Measurements from ENCODE around the gene CES3. TPM values are rescaled to one million over a fixed set of nuclear protein-coding genes. Genes with fewer than 3 reads are reported as not detected.
"Not testable (repeated sequence)": the region's sequence is repeated elsewhere in the genome, so short reads cannot be mapped to it uniquely, and the experiment has no call there.

CES3 gene
- total RNA-seq, 1 donor from 2014 or later = not detected

DNA sequence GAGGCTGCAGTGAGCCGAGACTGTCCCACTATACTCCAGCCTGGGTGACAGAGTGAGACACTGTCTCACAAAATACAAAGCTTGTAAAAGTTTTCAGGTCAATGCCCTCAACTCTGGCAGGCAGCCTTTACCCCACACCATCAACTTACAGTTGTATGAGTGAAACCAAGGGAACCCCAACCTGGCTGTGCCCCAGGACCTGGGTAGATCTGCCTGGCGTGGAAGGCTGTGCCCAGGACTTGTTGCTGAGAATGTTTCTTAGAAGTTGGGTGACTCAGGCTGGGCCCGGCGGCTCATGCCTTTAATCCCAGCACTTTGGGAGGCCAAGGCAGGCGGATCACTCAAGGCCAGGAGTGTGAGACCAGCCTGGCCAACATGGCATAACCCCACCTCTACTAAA, 7.8 kb downstream of the CES3 start:
- no peak for DNase-seq (ENCODE audit: low spot score in 2 of 2)
- no peak overlapping the region for H3K4me3 ChIP-seq
- no peaks in the 10 kb centered on the region for H3K4me1 ChIP-seq
- H3K27ac ChIP-seq = no peak overlapping the region
- no peak for TF ChIP-seq CTCF (IDR thresholded peaks at IDR 0.05)
- intact Hi-C loops (cut with DNase I) = no loop called here
- no peaks in the 10 kb centered on the region for H3K9me3 ChIP-seq
- H3K36me3 ChIP-seq = no peaks in the 10 kb centered on the region
- H3K27me3 ChIP-seq = no peaks in the 10 kb centered on the region

GRCh38 chr16:66970775-66971720, 10.0 kb downstream of the CES3 start:
- no peak for TF ChIP-seq CTCF (IDR thresholded peaks at IDR 0.05)
- intact Hi-C loops (cut with DNase I) = no loop called here
- no peak for DNase-seq (ENCODE audit: low spot score in 2 of 2)

DNA sequence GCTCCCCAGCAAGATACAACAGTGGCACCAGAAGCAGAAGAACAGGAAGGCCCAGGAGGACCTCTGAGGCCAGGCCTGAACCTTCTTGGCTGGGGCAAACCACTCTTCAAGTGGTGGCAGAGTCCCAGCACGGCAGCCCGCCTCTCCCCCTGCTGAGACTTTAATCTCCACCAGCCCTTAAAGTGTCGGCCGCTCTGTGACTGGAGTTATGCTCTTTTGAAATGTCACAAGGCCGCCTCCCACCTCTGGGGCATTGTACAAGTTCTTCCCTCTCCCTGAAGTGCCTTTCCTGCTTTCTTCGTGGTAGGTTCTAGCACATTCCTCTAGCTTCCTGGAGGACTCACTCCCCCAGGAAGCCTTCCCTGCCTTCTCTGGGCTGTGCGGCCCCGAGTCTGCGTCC, 11.9 kb downstream of the CES3 start:
- Histone ChIP-seq H3K36me3 (no peaks in the 10 kb centered on the region), H3K27ac (no peak overlapping the region), H3K4me3 (no peak overlapping the region), H3K27me3 (no peaks in the 10 kb centered on the region), H3K9me3 (no peaks in the 10 kb centered on the region), H3K4me1 (no peaks in the 10 kb centered on the region)
- intact Hi-C loops (cut with DNase I) = no loop called here
- DNase-seq (ENCODE audit: low spot score in 2 of 2) = no peak
- no peak for TF ChIP-seq CTCF (IDR thresholded peaks at IDR 0.05)

More at GRCh38 chr16:66970775-66971720, 10.0 kb downstream of the CES3 start:
- H3K36me3 ChIP-seq = no peaks in the 10 kb centered on the region
- H3K4me1 ChIP-seq = no peaks in the 10 kb centered on the region
- H3K27ac ChIP-seq = no peak overlapping the region
- H3K27me3 ChIP-seq = no peaks in the 10 kb centered on the region
- H3K9me3 ChIP-seq = no peaks in the 10 kb centered on the region
- H3K4me3 ChIP-seq = no peak overlapping the region

DNA sequence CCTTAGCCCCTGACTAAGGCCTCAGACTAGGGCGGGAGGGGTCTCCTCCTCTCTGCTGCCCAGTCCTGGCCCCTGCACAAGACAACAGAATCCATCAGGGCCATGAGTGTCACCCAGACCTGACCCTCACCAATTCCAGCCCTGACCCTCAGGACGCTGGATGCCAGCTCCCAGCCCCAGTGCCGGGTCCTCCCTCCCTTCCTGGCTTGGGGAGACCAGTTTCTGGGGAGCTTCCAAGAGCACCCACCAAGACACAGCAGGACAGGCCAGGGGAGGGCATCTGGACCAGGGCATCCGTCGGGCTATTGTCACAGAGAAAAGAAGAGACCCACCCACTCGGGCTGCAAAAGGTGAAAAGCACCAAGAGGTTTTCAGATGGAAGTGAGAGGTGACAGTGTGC, 12.7 kb downstream of the CES3 start:
- H3K27ac ChIP-seq = no peak overlapping the region
- no peaks in the 10 kb centered on the region for H3K9me3 ChIP-seq
- peaks cover 0 to 3% of the 10 kb centered on the region in 2 donors for H3K4me1 ChIP-seq
- DNase-seq (ENCODE audit: low spot score in 2 of 2) = no peak
- intact Hi-C loops (cut with DNase I) = no loop called here
- no peak for TF ChIP-seq CTCF (IDR thresholded peaks at IDR 0.05)
- H3K4me3 ChIP-seq = no peak overlapping the region
- H3K36me3 ChIP-seq = no peaks in the 10 kb centered on the region
- no peaks in the 10 kb centered on the region for H3K27me3 ChIP-seq

- H3K4me3 ChIP-seq; intact Hi-C loops (cut with DNase I); H3K36me3 ChIP-seq; H3K9me3 ChIP-seq; H3K27me3 ChIP-seq; H3K4me1 ChIP-seq; DNase-seq (ENCODE audit: low spot score in 2 of 2); H3K27ac ChIP-seq: not testable (repeated sequence)
These were observed 13.3 kb downstream of the CES3 start for GRCh38 chr16:66974156-66974931.

DNA sequence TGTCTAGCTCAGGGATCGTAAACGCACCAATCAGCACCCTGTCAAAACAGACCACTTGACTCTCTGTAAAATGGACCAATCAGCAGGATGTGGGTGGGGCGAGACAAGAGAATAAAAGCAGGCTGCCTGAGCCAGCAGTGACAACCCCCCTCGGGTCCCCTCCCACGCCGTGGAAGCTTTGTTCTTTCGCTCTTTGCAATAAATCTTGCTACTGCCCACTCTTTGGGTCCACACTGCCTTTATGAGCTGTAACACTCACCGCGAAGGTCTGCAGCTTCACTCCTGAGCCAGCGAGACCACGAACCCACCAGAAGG, 13.8 kb downstream of the CES3 start:
- not testable (repeated sequence) for H3K9me3 ChIP-seq; H3K27me3 ChIP-seq; DNase-seq (ENCODE audit: low spot score in 2 of 2); H3K27ac ChIP-seq; H3K36me3 ChIP-seq; H3K4me1 ChIP-seq; H3K4me3 ChIP-seq
- intact Hi-C loops (cut with DNase I) = loop anchor here (5.0 kb wide), 1 partner anchor 132 kb away; the partner anchor contains the start of gene PHAF1

Data from ascending aorta (tissue), 2 donors.